ENCODE data around the gene USP10. TPM values are rescaled to one million over a fixed set of nuclear protein-coding genes. Genes with fewer than 3 reads are reported as not detected.
"Not testable (repeated sequence)": the region's sequence is repeated elsewhere in the genome, so short reads cannot be mapped to it uniquely, and the experiment has no call there.

USP10 gene
- total RNA-seq, 1 donor from 2014 or later = 73.4 TPM

DNA sequence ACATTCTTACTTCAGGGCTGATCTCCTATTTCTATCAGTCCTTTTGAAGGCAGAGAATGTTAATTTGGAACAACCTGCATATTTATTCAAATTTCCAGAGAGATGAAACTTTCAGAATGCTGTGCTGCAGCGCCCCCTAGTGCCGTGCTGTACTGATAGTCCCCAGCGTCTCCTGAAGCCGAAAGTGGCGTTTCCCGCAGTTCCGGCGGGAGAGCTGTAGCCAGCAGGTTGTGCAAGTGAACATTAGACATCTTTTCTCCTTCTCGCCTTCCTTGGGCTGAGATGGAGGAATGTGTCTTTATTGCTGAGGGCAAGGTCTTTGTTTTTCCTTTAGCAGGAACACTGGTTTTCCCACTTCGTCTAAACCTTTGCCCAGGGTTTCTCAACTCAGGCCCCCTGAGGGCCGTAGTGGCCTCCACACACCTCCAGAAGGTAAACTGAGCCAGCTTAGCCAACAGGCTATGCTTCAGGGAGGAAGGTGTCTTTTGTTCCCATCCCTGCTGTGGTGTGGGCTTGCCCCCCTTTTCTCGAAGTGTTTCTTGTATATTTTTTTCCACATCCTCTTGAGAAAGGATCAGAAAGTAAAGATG lies 26.4 kb downstream of the USP10 start:
- TF ChIP-seq, protein P1, sequence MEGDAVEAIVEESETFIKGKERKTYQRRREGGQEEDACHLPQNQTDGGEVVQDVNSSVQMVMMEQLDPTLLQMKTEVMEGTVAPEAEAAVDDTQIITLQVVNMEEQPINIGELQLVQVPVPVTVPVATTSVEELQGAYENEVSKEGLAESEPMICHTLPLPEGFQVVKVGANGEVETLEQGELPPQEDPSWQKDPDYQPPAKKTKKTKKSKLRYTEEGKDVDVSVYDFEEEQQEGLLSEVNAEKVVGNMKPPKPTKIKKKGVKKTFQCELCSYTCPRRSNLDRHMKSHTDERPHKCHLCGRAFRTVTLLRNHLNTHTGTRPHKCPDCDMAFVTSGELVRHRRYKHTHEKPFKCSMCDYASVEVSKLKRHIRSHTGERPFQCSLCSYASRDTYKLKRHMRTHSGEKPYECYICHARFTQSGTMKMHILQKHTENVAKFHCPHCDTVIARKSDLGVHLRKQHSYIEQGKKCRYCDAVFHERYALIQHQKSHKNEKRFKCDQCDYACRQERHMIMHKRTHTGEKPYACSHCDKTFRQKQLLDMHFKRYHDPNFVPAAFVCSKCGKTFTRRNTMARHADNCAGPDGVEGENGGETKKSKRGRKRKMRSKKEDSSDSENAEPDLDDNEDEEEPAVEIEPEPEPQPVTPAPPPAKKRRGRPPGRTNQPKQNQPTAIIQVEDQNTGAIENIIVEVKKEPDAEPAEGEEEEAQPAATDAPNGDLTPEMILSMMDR (conservative IDR thresholded peaks at IDR 0.05; ENCODE audit: low read depth, low read length) = peak; percentile 99
- DNase-seq (ENCODE audit: low read depth) = no peak
- H3K4me3 ChIP-seq (ENCODE audit: low read depth, low read length) = peak overlapping the region; percentile 17

DNA sequence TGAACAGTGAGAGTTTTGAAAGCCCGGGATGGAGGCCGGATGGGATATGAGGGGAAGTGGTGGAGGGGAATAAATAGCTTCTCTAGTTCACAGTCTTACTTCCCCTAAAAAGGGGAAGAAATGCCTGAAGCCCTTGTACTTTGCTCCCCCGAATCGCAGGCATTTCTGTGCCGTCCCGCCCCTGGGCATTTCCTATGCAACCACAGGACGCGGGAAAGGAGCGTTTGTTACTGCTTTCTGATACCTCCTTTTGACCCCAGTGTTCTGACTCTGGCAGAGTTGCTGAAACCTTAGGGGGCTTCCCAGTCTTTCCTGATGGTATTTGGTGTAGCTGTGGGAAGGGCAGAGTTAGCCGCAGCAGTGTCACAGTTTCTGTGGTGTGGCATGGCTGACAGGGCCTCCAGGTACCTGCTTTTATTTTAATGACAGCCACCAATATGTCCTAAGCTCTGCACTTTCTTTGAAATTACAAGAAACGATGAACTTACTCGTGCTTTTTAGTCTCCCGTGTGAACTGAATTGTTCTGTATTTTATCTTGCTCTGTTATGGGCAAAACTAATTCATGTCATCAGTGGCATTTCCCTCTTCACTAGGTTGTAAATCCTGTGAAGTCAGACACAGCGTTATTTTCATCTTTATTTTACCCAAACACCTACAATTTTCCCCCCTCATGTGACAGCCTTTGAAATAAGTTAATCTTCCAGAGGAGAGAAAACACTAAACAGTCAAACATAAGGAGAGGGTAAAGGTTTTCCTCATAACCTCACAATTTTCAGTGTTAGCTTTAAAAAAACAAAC lies 27.1 kb downstream of the USP10 start:
- no peak for DNase-seq (ENCODE audit: low read depth)
- no peak overlapping the region for H3K4me3 ChIP-seq (ENCODE audit: low read depth, low read length)
- TF ChIP-seq, protein P1 (conservative IDR thresholded peaks at IDR 0.05; ENCODE audit: low read depth, low read length) = no peak

DNA sequence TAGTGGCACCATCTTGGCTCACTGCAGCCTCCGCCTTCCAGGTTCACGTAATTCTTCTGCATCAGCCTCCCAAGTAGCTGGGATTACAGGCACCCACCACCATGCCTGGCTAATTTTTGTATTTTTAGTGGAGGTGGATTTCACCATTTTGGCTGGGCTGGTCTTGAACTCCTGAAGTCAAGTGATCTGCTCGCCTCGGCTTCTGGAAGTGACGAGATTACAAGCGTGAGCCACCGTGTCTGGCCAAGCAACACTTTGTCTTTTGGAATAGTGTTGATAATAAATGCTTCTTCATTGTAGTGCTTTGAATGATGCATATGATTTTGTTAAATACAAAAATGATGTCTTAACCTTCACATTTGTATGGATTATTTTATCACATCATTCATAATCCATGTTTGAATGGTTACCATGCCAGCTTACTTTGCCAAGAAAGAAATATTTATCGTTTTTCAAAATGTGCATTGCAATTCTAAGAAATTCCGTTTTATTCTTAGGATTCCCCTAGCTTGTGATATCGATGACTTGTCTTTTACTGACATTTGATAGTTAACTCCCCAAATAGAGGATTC lies 29.1 kb downstream of the USP10 start:
- H3K4me3 ChIP-seq (ENCODE audit: low read depth, low read length) = no peak overlapping the region
- no peak for DNase-seq (ENCODE audit: low read depth)
- TF ChIP-seq, protein P1 (conservative IDR thresholded peaks at IDR 0.05; ENCODE audit: low read depth, low read length) = no peak

DNA sequence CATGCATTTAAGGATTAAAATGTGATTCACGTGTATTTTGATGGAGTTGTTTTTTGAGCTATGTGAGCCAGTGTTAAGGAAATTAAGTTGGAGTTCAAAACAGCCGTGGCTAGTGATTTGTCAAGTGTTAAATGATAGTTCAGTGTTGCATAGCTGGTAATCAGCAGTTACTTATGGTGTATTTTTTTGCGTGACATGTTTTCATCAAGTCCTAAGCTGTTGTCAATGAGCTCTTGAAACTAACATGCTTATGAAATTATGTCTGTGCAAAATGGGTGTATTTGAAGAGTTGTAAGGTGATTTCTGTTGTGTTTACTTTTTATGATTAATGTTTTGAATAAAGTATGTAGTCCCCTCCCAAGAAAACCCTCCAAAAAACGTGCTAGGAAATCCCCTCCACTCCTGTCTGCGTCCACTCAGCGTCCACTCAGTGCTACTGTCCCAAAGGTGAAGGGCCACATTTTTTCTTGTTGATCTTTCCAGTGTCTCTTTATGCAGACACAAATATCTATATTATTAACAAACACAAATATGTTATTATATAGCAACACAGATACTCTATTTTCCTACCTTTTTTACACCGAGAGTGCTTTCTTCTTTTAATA lies 30.0 kb downstream of the USP10 start:
- DNase-seq (ENCODE audit: low read depth) = no peak
- H3K4me3 ChIP-seq (ENCODE audit: low read depth, low read length) = peak overlapping the region; percentile 14
- TF ChIP-seq, protein P1 (conservative IDR thresholded peaks at IDR 0.05; ENCODE audit: low read depth, low read length) = no peak

DNA sequence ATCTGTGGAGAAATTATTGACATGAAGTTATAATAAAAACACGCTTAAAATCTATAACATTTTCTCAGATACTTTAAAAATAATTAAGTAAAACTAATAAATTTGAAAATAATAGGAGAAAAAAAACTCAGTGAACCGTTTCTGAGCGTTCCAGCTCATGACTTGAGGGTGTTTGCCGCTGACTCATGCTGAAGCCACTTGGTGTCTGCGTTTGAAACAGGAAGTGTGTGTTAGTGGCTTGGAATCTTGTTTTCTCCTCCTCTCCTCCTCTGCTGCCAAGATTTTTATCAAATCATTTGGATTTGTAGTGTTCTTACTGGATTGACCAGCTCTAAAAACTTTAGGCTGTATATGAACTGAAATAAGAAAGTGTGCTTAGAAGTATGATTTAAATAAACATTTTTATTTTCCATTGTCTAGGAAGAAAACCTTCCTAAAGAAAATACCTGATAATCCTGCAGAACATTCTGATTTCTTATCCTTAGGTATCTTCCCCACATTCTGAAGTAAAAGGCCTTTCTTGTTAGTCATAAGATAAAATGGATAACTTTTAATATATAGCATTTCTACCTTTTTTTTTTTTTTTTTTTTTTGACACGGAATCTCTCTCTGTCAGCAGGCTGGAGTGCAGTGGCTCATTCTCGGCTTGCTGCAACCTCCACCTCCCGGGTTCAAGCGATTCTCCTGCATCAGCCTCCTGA lies 30.8 kb downstream of the USP10 start:
- TF ChIP-seq, protein P1 (conservative IDR thresholded peaks at IDR 0.05; ENCODE audit: low read depth, low read length) = no peak
- peak; percentile 84 for DNase-seq (ENCODE audit: low read depth)
- peak overlapping the region; percentile 14 for H3K4me3 ChIP-seq (ENCODE audit: low read depth, low read length)

DNA sequence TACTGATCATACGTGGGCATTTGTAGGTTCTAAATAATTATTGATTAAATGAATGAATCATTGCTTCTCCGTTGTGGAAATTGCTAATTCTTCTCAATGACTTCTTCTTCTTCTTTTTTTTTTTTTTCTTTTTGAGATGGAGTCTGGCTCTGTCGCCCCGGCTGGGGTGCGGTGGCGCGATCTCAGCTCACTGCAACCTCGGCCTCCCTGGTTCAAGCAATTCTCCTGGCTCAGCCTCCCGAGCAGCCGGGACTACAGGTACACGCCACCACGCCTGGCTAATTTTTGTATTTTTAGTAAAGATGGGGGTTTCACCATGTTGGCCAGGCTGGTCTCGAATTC lies 32.5 kb downstream of the USP10 start:
- not testable (repeated sequence) for DNase-seq (ENCODE audit: low read depth); H3K4me3 ChIP-seq (ENCODE audit: low read depth, low read length)
